Measurements from ENCODE around the gene SORCS3. TPM values are rescaled to one million over a fixed set of nuclear protein-coding genes. Genes with fewer than 3 reads are reported as not detected.

SORCS3 gene
- total RNA-seq, 2 donors from 2014 or later = not detected

DNA sequence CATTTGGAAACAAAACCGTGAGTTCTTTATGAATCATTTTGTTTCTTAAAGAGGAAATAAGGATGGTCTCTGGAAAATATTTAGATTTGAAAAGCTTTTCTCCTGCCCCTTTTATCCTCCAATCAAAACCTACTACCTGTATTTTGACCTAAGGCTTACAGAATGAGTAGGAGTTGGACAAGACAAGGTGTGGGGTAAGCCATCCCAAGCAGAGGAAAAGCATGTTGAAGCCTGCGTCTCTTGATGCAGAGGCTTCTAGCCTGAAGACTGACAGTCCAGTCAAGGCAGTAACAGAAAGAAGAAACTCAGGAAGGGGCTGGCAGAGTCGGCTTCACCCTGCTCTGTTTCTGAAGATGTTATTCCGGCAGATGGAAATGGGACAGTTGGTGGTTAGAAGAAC lies 551.1 kb downstream of the SORCS3 start:
- no peak for DNase-seq (ENCODE audit: low spot score)
- no peaks in the 10 kb centered on the region for H3K27me3 ChIP-seq (replicated peaks; ENCODE audit: insufficient read depth)
- no peak overlapping the region for H3K27ac ChIP-seq
- no peaks in the 10 kb centered on the region for H3K4me1 ChIP-seq (ENCODE audit: control insufficient read depth in 1 of 2, low read depth in 2 of 2)
- no peak overlapping the region for H3K4me3 ChIP-seq
- H3K9me3 ChIP-seq = no peaks in the 10 kb centered on the region
- H3K36me3 ChIP-seq = no peaks in the 10 kb centered on the region
- no peak for ATAC-seq (ENCODE audit: insufficient number of reproducible peaks, low FRiP score, low read depth)
- TF ChIP-seq, protein P1, sequence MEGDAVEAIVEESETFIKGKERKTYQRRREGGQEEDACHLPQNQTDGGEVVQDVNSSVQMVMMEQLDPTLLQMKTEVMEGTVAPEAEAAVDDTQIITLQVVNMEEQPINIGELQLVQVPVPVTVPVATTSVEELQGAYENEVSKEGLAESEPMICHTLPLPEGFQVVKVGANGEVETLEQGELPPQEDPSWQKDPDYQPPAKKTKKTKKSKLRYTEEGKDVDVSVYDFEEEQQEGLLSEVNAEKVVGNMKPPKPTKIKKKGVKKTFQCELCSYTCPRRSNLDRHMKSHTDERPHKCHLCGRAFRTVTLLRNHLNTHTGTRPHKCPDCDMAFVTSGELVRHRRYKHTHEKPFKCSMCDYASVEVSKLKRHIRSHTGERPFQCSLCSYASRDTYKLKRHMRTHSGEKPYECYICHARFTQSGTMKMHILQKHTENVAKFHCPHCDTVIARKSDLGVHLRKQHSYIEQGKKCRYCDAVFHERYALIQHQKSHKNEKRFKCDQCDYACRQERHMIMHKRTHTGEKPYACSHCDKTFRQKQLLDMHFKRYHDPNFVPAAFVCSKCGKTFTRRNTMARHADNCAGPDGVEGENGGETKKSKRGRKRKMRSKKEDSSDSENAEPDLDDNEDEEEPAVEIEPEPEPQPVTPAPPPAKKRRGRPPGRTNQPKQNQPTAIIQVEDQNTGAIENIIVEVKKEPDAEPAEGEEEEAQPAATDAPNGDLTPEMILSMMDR (IDR thresholded peaks at IDR 0.05) = no peak

DNA sequence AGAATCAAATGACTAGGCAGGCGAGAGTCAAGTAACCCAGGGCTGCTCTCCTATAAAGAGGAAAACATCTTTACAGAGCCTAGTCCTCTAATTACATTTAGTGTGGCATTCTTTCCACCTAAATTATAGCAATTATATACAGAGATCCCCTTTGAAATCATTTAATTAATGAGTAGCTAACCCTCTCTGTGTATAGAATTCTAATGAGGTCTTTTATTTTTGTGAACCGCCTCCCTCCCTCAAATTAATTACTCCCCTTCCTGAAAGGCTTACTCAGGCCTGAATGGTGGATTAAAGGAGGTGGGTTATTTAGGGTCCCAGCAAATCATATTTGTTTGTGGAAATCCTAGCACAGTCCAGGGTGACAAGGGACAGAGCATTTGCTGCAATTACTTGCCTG lies 551.8 kb downstream of the SORCS3 start:
- no peaks in the 10 kb centered on the region for H3K4me1 ChIP-seq (ENCODE audit: control insufficient read depth in 1 of 2, low read depth in 2 of 2)
- no peak overlapping the region for H3K4me3 ChIP-seq
- no peak for DNase-seq (ENCODE audit: low spot score)
- H3K9me3 ChIP-seq = no peaks in the 10 kb centered on the region
- TF ChIP-seq, protein P1 (IDR thresholded peaks at IDR 0.05) = no peak
- no peaks in the 10 kb centered on the region for H3K27me3 ChIP-seq (replicated peaks; ENCODE audit: insufficient read depth)
- no peak overlapping the region for H3K27ac ChIP-seq
- no peak for ATAC-seq (ENCODE audit: insufficient number of reproducible peaks, low FRiP score, low read depth)
- no peaks in the 10 kb centered on the region for H3K36me3 ChIP-seq

DNA sequence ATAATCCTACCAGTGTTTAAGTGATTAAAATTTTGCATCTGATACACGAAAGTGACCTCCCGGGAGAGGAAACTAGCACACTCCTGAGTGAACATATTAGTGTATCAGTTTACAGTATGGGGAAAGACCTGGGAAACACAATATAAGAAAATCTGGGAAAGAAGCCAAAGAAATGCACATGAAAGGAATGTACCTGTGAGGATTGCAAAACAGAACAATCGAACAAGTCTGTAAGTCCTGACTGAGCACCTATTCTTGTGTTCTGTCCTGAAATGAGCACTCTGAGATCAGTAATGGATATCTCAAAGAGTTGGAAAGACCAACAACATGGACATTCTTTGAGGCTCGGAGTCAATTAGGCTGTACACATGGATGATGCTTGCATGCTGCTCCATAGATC lies 554.7 kb downstream of the SORCS3 start:
- no peak for DNase-seq (ENCODE audit: low spot score)
- no peak for ATAC-seq (ENCODE audit: insufficient number of reproducible peaks, low FRiP score, low read depth)

DNA sequence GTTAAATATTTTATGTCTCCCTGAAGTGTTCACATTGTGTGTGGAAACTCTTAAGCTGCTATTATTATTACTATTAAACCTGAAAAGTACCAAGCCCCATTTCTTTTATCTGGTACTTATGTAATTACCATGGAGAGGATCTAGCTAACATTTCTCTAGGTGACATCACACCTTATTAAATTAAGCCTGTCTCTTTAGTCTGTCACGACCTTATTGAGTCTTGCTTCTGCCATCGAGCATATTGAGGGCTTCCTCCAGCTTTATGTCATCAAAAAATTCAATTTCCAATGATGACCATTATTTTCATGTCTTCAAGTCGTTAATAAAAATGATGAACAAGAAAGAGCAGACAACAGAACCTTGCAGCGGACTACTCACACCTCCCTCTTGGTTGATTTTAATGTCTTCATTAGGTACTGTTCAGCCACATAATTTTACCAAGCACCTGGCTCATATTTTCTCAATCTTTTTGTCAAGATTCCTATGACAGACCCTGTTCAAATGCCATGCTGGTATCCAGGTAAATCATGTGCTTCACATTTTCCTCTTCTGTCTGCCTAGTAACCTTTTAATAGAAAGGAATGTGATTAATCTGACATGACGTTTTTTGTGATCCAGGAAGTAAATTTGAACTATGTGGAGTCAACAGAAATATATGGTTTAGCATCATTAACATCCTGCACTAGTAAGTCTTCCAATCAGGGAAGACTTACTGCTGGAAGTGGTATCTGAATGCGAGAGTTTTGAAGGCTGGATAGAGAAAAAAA lies 556.7 kb downstream of the SORCS3 start:
- Histone ChIP-seq H3K9me3 (no peaks in the 10 kb centered on the region), H3K27me3 (replicated peaks; ENCODE audit: insufficient read depth) (no peaks in the 10 kb centered on the region), H3K4me1 (ENCODE audit: control insufficient read depth in 1 of 2, low read depth in 2 of 2) (no peaks in the 10 kb centered on the region), H3K4me3 (no peak overlapping the region), H3K36me3 (no peaks in the 10 kb centered on the region), H3K27ac (no peak overlapping the region)
- ATAC-seq (ENCODE audit: insufficient number of reproducible peaks, low FRiP score, low read depth) (no peak), DNase-seq (ENCODE audit: low spot score) (no peak)
- TF ChIP-seq, protein P1 (IDR thresholded peaks at IDR 0.05) = no peak

More for the DNA sequence above, 554.7 kb downstream of the SORCS3 start:
- Histone ChIP-seq H3K4me1 (ENCODE audit: control insufficient read depth in 1 of 2, low read depth in 2 of 2) (no peaks in the 10 kb centered on the region), H3K9me3 (no peaks in the 10 kb centered on the region), H3K36me3 (no peaks in the 10 kb centered on the region), H3K27ac (no peak overlapping the region), H3K4me3 (no peak overlapping the region), H3K27me3 (replicated peaks; ENCODE audit: insufficient read depth) (no peaks in the 10 kb centered on the region)
- TF ChIP-seq, protein P1 (IDR thresholded peaks at IDR 0.05) = no peak

DNA sequence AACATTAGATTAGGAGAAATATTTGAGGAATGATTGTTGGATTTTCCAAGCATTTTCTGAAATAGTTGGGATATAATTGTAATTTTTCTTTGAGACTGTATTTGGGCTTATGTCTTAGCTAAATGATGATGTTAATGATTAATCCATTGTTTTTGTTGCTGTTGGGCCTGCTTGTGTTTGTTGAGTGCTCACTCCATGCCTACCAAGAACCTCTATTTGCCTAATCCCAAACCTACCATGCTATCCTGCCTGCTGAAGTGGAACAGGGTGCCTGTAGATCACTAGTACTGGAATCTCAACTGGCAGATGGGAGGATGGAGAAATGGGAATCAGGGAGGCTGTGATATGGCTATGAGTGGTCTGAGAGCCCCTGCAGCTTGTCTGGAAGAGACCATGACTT lies 565.5 kb downstream of the SORCS3 start:
- Histone ChIP-seq H3K9me3 (no peaks in the 10 kb centered on the region), H3K27me3 (replicated peaks; ENCODE audit: insufficient read depth) (no peaks in the 10 kb centered on the region), H3K27ac (no peak overlapping the region), H3K36me3 (no peaks in the 10 kb centered on the region), H3K4me3 (no peak overlapping the region), H3K4me1 (ENCODE audit: control insufficient read depth in 1 of 2, low read depth in 2 of 2) (no peaks in the 10 kb centered on the region)
- no peak for DNase-seq (ENCODE audit: low spot score)
- TF ChIP-seq, protein P1 (IDR thresholded peaks at IDR 0.05) = no peak
- no peak for ATAC-seq (ENCODE audit: insufficient number of reproducible peaks, low FRiP score, low read depth)

Data from thoracic aorta (tissue), 2 donors.